Activated naive CD4-positive, alpha-beta T cell treated with anti-CD3 and anti-CD28 coated beads, Interleukin-2, amount 50 U/mL, for 72 hours (primary cell): Measurements from ENCODE around the gene PRKCD. TPM values are rescaled to one million over a fixed set of nuclear protein-coding genes. Genes with fewer than 3 reads are reported as not detected.

Source experiments
- ATAC-seq, 2 donors: fragments of 150-1000 bp; cut with Tn5 transposase; 2 replicates each; pipeline ENCODE4 v1.10.0; 2021; ENCODE audit warnings: mild to moderate bottlenecking in 2 of 2, moderate library complexity in 2 of 2
- DNase-seq, 2 donors: peaks; one replicate each; pipeline ENCODE4 v3.0.0; 2021 to 2022; ENCODE audit warnings: low spot score in 2 of 2
- H3K27ac Mint-ChIP-seq, 2 donors: one replicate each; pipeline ENCODE4 v1.8.0; 2022; ENCODE audit warnings: mild to moderate bottlenecking in 2 of 2, mixed read lengths in 2 of 2
- H3K36me3 Mint-ChIP-seq, 2 donors: one replicate each; pipeline ENCODE4 v1.8.0; 2022; ENCODE audit warnings: mixed read lengths in 2 of 2
- H3K9me3 Mint-ChIP-seq, 2 donors: one replicate each; pipeline ENCODE4 v1.8.0; 2022; ENCODE audit warnings: mixed read lengths in 2 of 2
- total RNA-seq, 2 donors: library from RNA; stranded (reverse); gene quantifications; one replicate each; pipeline ENCODE4 v1.2.3, GENCODE V29; 2022

The PRKCD gene
- total RNA-seq, 2 donors from 2014 or later = 3.4 to 22.5 TPM

DNA sequence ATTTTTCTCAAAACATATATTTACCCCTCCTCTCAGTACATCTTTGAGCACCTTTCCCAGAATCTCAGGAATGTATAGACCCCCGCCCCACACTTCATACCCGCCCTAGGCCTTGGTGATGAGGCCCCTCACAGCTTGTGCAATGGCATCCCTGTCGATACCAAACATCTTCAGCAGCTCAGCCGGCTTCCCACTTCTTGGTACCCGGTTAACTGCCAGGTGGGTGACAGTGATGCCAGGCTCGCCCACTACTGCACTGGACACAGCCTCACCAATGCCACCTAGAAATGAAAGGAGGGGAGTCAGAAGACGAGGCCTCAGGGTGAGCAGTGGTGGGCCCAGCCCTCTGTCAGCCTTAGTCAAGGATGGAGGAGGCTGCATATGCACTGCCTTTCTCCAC is 64.6 kb downstream of the PRKCD start:
- Mint-ChIP-seq H3K9me3 (no peaks in the 10 kb centered on the region), H3K27ac (peak overlapping the region in 1 of 2 donors; percentile 77), H3K36me3 (no peaks in the 10 kb centered on the region)
- DNase-seq (no peak), ATAC-seq (no peak)

DNA sequence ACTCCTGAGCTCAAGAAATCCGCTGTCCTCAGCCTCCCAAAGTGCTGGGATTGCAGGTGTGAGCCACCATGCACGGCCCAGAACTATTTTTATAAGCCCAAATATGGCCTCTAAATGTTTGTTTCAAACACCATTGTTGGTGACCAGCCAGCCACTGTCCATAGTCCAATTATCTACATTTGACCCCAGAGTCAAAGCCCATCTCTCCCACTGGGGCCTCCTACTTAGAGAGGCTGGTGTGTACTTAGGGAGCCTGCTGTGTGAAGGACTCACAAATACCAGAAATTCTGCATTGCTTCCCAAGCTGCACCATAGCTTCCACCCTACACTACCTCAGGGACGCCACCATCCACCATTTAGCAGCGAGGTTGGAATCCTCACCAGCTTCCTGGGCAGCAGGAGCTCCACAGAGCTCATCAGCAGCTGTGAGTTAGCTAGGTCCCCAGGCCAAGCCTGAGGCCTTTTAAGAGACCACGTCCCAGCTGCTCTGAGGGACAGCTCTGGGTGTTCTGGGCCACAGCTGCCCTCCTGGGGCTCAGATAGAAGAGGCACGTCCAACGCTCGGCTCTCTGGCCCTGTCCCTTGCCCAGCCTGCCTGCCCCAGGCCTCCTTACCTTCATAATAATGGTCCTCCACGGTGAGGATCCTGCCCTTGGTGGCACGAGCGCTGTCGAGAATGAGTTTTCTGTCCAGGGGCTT is 65.3 kb downstream of the PRKCD start:
- no peaks in the 10 kb centered on the region for H3K36me3 Mint-ChIP-seq

DNA sequence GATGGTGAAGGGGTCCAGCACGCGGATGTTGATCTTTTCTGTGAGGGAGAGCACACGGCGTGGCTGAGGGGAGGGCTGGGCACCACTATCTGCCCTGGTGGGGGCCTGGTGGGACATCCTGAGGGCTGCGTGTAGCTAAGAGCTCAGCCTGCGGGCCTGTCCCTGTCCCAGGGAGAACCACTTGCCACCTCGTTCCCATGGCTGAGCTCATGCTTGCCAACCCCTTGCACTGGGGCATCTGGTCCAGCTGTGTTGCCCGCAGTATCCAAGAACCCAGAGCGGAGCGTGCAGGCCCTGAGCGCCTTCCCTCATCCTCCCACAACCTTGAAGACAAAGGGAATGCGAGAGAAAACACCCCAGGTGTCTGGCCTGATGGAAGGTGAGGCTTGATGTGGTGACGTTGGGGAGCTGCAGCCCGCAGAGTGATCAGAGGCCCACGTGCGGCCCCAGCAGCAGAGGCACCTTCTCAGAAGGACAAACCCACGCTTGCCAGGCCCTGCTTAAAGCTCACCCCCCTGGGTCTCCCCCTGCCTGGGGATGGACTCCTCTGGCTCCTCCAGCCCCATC is 65.9 kb downstream of the PRKCD start:
- no peaks in the 10 kb centered on the region for H3K9me3 Mint-ChIP-seq
- H3K27ac Mint-ChIP-seq = peak overlapping the region in 1 of 2 donors; percentile 57
- no peak for DNase-seq
- no peaks in the 10 kb centered on the region for H3K36me3 Mint-ChIP-seq
- ATAC-seq = no peak

More for the DNA sequence above, 65.3 kb downstream of the PRKCD start:
- ATAC-seq (no peak), DNase-seq (no peak)
- peak overlapping the region in 1 of 2 donors; percentile 77 for H3K27ac Mint-ChIP-seq
- H3K9me3 Mint-ChIP-seq = no peaks in the 10 kb centered on the region

DNA sequence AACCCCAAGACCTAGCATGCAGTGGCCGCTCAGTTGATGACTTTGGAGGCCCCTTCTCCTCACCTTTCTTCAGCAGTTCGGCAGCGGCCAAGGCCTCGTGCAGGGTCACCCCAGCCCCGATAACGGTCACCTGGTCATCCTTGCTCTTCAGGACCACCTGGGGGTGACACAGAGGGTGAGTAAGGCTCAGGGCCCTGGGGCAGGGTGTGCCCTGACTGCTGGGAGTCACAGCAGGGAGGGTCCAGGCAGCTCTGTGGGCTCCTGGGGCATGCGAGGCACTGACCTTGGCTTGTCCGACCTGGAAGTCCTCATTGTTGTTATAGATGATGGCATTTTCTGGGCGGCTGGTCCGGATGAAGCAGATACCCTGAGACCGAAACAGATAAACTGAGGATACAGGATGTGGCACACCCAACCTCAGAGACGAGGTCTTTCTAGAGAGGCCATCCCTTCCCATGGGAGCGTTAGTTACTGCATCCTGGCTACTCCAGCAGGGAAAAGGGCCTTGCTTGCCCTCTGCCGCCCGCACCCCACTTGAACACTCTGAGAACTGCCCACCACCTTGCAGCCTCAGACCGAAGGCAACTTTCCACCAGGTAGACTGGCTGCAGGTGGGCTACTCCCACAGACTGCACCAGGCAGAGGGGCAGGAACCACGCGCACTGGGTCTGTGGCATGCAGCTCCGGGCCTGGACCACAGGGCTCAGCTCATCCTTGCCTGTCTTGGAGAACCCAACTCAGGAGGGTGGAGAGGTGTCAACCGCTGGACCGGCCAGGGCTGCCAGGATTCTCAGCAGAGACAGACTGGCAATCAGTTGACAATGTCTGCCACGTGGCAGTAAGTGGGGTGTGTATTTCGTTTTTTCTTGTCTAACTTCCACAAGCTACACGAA is 67.2 kb downstream of the PRKCD start:
- H3K9me3 Mint-ChIP-seq = no peaks in the 10 kb centered on the region

DNA sequence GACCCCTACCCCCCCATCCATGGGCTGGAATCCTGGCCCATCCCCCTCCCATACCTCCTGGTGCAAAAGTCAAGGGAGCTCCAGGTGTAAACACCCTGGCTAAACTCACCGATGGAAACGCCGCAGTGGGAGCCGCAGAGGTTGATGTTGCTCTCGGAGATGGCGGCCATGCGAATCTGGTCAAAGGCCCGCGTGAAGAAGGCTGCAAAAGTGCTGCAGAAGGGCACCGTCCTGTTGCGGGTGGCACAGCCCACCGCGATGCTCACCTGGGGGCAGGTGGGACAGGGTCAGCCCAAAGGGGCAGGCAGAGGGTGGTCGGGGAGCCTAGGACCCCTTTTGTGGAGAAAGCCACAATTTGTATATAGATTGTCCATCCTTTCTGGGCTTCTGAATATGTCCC is 68.2 kb downstream of the PRKCD start:
- ATAC-seq = no peak

More for the DNA sequence above, 67.2 kb downstream of the PRKCD start:
- ATAC-seq = no peak
- no peak for DNase-seq
- H3K36me3 Mint-ChIP-seq = no peaks in the 10 kb centered on the region
- no peak overlapping the region for H3K27ac Mint-ChIP-seq

DNA sequence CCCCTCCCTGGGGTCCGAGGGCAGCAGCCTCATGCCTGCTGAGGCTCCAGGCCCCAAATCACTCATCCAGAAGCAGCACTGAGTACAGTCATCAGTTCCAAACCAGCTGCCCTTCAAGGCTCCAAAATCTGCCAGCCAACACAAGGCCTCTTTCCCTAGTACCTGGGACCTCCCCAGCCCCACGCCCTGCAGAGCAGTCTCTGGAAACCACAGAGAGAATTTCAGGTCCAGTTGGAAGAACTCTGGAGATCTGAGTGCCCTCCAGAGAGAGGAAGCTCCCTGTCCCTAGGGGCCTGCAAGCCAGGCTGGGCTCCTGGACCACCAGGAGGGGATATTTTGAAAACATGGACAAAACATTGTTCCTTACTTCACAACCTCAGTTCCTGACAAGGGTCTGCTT is 68.6 kb downstream of the PRKCD start:
- peak overlapping the region in 1 of 2 donors; percentile 44 for H3K27ac Mint-ChIP-seq
- ATAC-seq (no peak), DNase-seq (no peak)
- no peaks in the 10 kb centered on the region for H3K9me3 Mint-ChIP-seq
- no peaks in the 10 kb centered on the region for H3K36me3 Mint-ChIP-seq

More for the DNA sequence above, 68.2 kb downstream of the PRKCD start:
- DNase-seq = no peak
- H3K9me3 Mint-ChIP-seq = no peaks in the 10 kb centered on the region
- H3K36me3 Mint-ChIP-seq = no peaks in the 10 kb centered on the region
- peak overlapping the region in 1 of 2 donors; percentile 44 for H3K27ac Mint-ChIP-seq

DNA sequence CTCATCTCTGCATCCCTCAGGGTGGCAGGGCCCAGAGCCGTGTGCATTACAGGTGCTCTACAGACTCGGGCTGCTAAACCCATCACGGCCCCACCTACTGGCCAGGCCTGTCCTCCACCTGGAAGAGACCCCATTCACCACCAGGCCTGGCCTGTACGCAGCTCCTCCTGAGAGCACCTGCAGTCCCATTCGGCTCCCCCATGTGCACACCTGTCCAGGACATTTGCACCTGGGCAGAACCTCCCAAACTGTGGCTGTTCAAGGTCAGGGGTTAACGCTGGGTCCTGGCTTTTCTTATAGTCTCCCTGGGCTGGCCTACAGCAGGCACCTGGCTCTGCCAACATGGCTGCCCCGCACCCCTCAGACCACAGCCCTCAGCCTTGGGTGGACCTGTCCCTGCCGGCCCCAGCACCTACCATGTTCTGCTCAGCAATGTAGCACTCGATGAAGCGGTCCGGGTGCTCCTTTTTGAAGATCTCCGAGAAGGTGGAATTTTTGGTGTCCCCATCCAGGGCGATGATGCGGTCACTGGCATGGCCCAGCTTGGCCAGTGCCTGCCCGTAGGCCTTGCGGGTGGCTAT is 69.1 kb downstream of the PRKCD start:
- no peak overlapping the region for H3K27ac Mint-ChIP-seq
- H3K36me3 Mint-ChIP-seq = no peaks in the 10 kb centered on the region
- no peaks in the 10 kb centered on the region for H3K9me3 Mint-ChIP-seq
- no peak for ATAC-seq
- DNase-seq = no peak

DNA sequence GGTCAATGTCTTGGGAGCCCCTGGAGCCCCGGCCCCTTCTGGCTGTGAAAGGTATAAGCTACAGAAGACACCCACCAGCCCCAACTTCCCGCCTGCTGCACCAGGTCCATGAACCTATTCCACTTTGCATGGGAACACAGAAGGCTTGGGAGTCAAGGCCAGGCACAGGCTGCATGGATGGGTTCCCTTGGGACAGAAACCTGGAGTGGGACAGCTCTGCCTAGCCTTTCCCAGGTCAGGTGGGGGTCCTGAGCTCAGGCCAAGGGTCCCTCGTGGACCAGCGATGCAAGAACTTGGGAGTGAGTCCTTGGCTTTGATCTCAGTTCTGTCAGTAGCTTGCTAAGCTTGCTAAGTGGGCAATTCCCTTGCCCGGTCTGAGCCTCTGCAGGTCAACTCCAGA is 69.8 kb downstream of the PRKCD start:
- Mint-ChIP-seq H3K9me3 (no peaks in the 10 kb centered on the region), H3K36me3 (no peaks in the 10 kb centered on the region)
- ATAC-seq = no peak

DNA sequence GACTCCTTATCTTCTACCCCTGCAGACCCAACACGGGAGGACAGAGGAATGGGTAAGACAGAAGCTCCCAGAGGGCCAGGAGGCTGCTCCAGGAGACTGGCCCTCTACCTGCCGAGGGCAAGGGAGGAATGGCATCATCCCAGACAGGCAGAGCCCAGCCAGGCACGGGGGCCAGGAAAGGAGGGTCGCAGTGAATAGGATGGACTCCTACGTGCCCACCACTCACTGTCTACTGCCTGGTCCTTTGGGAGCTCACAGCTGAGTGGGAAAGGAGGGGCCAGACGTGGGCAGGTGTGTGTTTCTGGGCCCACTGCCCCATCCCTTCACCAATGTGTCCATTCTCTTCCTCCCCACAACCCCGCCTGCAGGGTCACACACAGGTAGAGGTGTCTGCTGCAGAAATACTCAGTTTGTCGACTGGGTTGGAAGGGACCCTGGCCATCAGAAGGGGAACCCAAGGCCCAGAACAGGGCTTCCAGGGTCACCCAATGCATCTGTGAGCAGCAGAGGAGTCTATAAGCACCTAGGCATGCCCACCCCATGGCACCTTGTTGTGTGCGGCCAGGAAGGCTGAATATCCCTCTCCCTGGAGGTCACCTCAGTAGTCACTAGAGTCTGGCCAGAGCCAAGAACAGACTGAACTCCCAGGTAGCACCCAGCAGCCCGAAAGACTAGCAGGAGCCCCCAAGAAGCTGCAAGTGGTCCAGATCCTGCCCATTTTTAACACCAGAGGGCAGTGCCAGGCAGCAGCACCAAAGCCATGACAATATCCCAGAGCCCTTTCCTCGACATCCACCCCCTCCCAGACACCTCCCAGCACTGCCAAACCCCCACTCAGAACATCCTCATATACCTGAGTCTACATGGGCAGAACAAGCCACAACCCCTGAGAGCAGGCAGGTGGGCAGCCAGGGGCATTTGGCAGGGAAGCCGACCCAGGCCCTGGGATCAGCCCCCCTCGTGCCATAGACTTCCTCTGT is 70.8 kb downstream of the PRKCD start:
- no peaks in the 10 kb centered on the region for H3K9me3 Mint-ChIP-seq
- peak overlapping the region; percentile 48 to 82 for H3K27ac Mint-ChIP-seq
- no peaks in the 10 kb centered on the region for H3K36me3 Mint-ChIP-seq
- no peak for DNase-seq
- no peak for ATAC-seq

More for the DNA sequence above, 69.8 kb downstream of the PRKCD start:
- no peak overlapping the region for H3K27ac Mint-ChIP-seq
- no peak for DNase-seq

DNA sequence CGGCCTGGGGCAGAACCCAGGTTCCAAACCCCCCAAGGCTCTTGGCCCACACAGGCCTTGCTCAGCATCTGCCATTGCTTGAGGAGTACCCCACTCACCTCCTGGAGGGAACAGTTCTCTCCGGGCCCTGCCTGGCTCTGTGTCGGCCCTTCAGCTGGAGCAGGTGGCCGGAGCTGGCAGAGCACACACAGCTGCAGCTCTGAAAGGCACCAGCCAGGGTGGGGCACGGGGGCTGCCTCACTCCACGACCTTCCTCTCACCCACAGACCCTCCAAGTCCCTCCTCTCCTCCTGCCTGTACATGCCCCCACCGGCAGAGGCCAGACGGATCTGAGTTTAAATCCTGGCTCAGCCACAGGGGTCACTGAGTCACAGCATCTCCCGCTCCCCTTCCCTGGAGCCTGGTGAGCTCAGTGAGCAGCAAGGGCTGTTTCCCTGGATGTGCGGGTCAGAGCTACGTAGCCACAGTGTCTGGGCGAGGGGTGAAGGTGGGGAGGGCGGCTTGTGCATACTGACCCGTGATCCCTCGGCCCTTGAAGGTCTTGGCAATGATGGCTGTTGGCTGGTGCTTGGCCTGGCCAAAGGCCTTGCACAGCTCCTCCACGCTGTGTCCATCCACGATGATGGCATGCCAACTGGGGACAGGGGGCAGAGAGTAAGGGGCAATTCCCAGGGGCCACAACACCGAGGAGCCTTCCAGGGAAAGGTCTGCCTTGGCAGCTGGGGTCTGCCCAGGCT is 71.8 kb downstream of the PRKCD start:
- no peak for ATAC-seq
- no peaks in the 10 kb centered on the region for H3K9me3 Mint-ChIP-seq
- peak overlapping the region; percentile 89 to 90 for H3K27ac Mint-ChIP-seq
- no peaks in the 10 kb centered on the region for H3K36me3 Mint-ChIP-seq
- DNase-seq = no peak

DNA sequence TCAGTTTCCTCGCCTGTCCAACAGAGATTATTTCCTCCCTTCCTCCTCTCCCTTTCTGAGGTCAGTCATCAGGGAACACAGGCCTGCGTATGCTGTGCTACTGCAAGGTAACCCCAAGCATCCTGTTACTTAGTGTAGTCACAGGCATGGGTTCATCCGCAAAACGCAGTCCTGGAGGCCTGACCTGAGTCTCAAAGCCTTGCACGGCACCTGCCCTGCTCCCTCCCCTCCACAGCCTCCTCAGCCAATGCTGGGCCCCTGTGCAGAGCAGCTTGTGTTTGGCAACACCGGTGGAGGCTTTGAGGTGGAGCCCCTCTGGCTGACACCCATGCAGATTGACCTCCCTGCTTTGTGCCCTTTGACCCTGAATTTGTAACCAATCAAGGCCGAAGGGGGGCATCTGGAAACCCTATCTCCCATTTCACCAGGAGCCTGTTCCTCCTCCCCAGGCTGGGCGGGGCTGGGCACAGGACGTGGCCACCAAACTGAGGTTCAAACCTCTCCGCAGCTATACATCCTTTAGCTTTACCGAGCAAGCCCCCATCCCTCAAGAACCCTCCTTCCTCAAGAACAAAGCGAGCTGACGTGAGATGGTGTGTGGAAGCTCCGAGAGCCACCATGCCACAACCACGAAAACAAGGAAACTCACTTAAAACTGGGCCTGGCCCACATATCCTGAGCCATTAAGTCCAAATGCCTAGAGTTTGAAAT is 73.3 kb downstream of the PRKCD start:
- Mint-ChIP-seq H3K36me3 (no peaks in the 10 kb centered on the region), H3K9me3 (no peaks in the 10 kb centered on the region), H3K27ac (peak overlapping the region; percentile 50 to 89)
- DNase-seq (no peak), ATAC-seq (no peak)

DNA sequence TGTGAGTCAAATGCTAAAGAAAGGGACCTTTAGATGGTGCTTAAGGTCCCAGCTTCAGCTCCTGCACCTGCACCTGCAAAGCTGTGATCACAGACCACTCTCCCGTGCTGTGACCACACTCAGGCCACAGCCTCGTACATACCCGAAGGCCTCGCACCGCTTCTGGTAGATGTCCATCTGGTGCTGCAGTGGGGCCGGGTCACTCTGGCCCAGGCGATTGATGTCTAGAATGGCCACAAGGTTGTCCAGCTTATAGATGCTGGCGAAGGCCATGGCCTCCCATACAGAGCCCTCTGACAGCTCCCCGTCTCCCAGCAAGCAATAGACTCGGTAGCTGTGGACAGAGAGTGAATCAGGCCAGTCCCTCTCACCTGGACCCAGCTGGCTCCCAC is 73.8 kb downstream of the PRKCD start:
- no peak for ATAC-seq
- Mint-ChIP-seq H3K27ac (peak overlapping the region; percentile 50 to 89), H3K9me3 (no peaks in the 10 kb centered on the region), H3K36me3 (no peaks in the 10 kb centered on the region)
- no peak for DNase-seq

DNA sequence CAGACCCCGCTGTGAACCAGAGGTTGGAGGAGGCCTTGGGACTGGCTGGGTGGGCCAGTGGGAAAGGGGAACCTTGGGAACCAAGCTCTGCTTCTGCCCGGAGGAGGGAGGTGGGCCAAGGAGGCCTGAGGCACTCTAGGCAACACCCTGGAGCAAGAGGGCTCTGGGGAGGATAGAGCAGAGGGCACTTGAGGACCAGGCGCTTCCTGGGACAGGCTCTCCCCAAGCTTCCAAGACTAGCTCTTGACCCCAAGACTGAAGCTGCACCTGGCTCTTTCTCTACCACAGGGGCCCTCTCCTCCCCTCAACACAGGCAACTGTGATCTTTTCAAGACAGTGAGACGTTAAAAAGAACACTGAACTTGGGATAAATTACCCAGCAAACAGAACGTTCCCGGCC is 74.5 kb downstream of the PRKCD start:
- no peaks in the 10 kb centered on the region for H3K9me3 Mint-ChIP-seq
- DNase-seq (no peak), ATAC-seq (no peak)
- H3K27ac Mint-ChIP-seq = peak overlapping the region in 1 of 2 donors; percentile 89
- H3K36me3 Mint-ChIP-seq = no peaks in the 10 kb centered on the region

DNA sequence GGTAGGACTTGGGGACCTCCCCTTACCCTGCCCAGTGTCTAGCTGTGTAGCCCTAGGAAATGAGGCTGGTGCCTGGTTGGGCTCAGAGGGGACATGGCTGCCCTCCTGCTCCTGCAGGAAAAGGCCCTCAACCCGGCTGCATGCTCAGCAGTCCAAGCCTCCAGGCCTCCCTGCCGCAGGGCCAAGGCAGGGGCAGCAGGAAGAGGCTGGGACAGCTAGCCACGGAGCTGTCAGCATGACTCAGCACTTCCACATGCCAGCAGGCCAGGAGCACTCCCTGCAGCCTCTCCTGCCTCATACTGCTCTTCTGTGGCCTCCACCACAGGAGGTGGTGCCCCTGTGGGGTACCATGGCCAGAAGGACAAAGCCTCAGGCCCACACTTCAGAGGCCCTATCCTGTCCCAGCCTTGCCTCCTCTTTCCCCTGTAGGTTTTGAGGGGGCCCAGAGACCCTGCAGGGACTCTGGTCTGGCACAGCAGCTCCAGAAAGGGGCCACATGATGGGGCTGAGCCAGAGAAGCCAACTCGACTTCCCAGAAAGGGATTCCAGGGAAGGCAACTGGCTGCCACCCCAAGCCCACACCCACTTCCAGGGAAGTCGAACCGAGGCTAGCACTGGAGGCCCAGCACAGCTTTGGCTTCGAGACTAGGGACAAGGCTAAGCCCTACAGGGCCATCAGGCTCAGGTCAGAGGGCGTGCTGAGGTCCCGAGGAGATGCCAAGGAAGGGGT is 75.3 kb downstream of the PRKCD start:
- peak overlapping the region; percentile 77 to 89 for H3K27ac Mint-ChIP-seq
- H3K9me3 Mint-ChIP-seq = no peaks in the 10 kb centered on the region
- peak; percentile 23 to 60 for ATAC-seq
- DNase-seq = no peak
- no peaks in the 10 kb centered on the region for H3K36me3 Mint-ChIP-seq
